Testis (tissue), 3 donors: ENCODE data around the gene OR10X1. TPM values are rescaled to one million over a fixed set of nuclear protein-coding genes. Genes with fewer than 3 reads are reported as not detected.

Source experiments
- DNase-seq: peaks from one replicate; pipeline ENCODE4 v3.0.0-alpha.2; 2019
- H3K27ac ChIP-seq, 2 donors: fragments of 200-600 bp; sonication (generic); one replicate each; pipeline ENCODE4 v1.5.1; 2019
- H3K27me3 ChIP-seq: fragments of 200-600 bp; sonication (generic); one replicate; pipeline ENCODE4 v1.5.1; 2019
- H3K36me3 ChIP-seq: fragments of 200-600 bp; sonication (generic); one replicate; pipeline ENCODE4 v1.5.1; 2017; ENCODE audit warnings: low read depth; ENCODE audit errors: missing control alignments
- H3K4me1 ChIP-seq: fragments of 200-600 bp; sonication (generic); one replicate; pipeline ENCODE4 v1.5.1; 2019
- H3K4me3 ChIP-seq, 2 donors: fragments of 200-600 bp; sonication (generic); one replicate each; pipeline ENCODE4 v1.5.1; 2017 to 2019
- H3K9me3 ChIP-seq: fragments of 200-600 bp; sonication (generic); one replicate; pipeline ENCODE4 v1.5.1; 2017
- CTCF ChIP-seq, 3 experiments: fragments of 450-650 bp in 2 of 3; fragments of 200-600 bp in 1 of 3; sonication (generic) in 1 of 3; IDR thresholded peaks; one replicate each; pipeline ENCODE4 v1.5.1; 2016 to 2019; ENCODE audit warnings: antibody characterized with exemption in 3 of 3, mild to moderate bottlenecking in 2 of 3, moderate library complexity in 1 of 3
- POLR2A ChIP-seq: fragments of 450-650 bp; IDR thresholded peaks from one replicate; pipeline ENCODE4 v1.6.1; 2017; ENCODE audit warnings: antibody characterized with exemption, mild to moderate bottlenecking, moderate library complexity
- WGBS, 2 donors: methylation state at CpG; one replicate each; pipeline ENCODE4 v1.1.5; 2018; 5-methylcytosine and 5-hydroxymethylcytosine counted together
- intact Hi-C: fragments of 100-400 bp; cut with DNase I; formaldehyde crosslinking; loops from one replicate; pipeline ENCODE4 v1.15.1; 2023; ENCODE audit warnings: low total_unique reads
- polyA plus RNA-seq: library from polyadenylated mRNA; stranded (reverse); fragments of 350-450 nt; fragmentation: Illumina TruSeq; extraction: RNeasy Lipid Tissue Mini Kit (QIAGEN cat#74804); gene quantifications from one replicate; pipeline ENCODE4 v1.2.3, GENCODE V29; 2014; ENCODE audit warnings: low read depth, low replicate concordance; ENCODE audit not compliant: insufficient read depth
- total RNA-seq, 2 donors: library from RNA; depleted of rRNA; stranded (reverse); fragments of >200 nt; gene quantifications; one replicate each; pipeline ENCODE4 v1.2.3, GENCODE V29; 2016

OR10X1 gene
- total and polyA plus RNA-seq, 3 donors from 2014 or later: not detected

GRCh38 chr1:158600735-158601134 lies 21.0 kb upstream of the OR10X1 start:
- Histone ChIP-seq H3K36me3 (no peaks in the 10 kb centered on the region), H3K4me3 (no peak overlapping the region), H3K9me3 (no peaks in the 10 kb centered on the region), H3K4me1 (no peaks in the 10 kb centered on the region), H3K27ac (no peak overlapping the region), H3K27me3 (no peaks in the 10 kb centered on the region)
- intact Hi-C loops: no loop called here
- TF ChIP-seq POLR2A (no peak), CTCF (IDR thresholded peaks at IDR 0.05) (no peak)
- 96 to 98% methylated on average over 2 of the region's 2 CpGs for WGBS, 2 donors
- DNase-seq: no peak

GRCh38 chr1:158586942-158587341 lies 7.2 kb upstream of the OR10X1 start:
- Histone ChIP-seq H3K4me1 (no peaks in the 10 kb centered on the region), H3K4me3 (no peak overlapping the region), H3K27me3 (no peaks in the 10 kb centered on the region), H3K9me3 (no peaks in the 10 kb centered on the region), H3K27ac (no peak overlapping the region), H3K36me3 (no peaks in the 10 kb centered on the region)
- WGBS, 2 donors: 96 to 100% methylated on average over 1 of the region's 1 CpG
- intact Hi-C loops: no loop called here
- DNase-seq: no peak
- TF ChIP-seq POLR2A: no peak
- TF ChIP-seq CTCF (IDR thresholded peaks at IDR 0.05): no peak

GRCh38 chr1:158583962-158584361 lies 4.3 kb upstream of the OR10X1 start:
- 90 to 92% methylated on average over 4 of the region's 4 CpGs for WGBS, 2 donors
- no peaks in the 10 kb centered on the region for H3K36me3 ChIP-seq
- no peaks in the 10 kb centered on the region for H3K9me3 ChIP-seq
- H3K4me3 ChIP-seq: no peak overlapping the region
- TF ChIP-seq CTCF (IDR thresholded peaks at IDR 0.05) (no peak), POLR2A (no peak)
- H3K4me1 ChIP-seq: no peaks in the 10 kb centered on the region
- H3K27me3 ChIP-seq: no peaks in the 10 kb centered on the region
- intact Hi-C loops: no loop called here
- DNase-seq: no peak
- no peak overlapping the region for H3K27ac ChIP-seq

DNA sequence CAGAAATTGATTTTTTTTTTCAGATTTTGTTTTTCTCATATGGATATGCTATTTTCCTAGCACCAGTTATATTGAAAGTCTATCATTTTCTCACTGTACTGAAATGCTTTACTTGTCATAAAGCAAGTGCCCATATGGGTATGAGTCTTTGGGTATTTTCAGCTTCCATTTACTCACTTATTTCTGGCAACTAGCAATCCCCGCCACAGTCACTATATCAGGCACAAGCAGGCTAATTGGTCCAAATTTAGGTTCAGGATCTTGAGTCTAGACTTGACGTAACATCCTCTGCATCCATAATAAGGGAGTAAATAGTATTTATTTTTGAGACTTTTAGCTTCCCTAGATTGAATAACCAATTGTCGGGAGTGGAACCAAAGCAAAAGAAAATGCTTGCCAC lies 2.1 kb downstream of the OR10X1 start:
- Histone ChIP-seq H3K27ac (no peak overlapping the region), H3K27me3 (no peaks in the 10 kb centered on the region), H3K36me3 (no peaks in the 10 kb centered on the region), H3K9me3 (no peaks in the 10 kb centered on the region), H3K4me3 (no peak overlapping the region), H3K4me1 (no peaks in the 10 kb centered on the region)
- intact Hi-C loops: no loop called here
- WGBS, 2 donors: 90 to 92% methylated on average over 3 of the region's 3 CpGs
- DNase-seq: no peak
- no peak for TF ChIP-seq CTCF (IDR thresholded peaks at IDR 0.05)
- no peak for TF ChIP-seq POLR2A

DNA sequence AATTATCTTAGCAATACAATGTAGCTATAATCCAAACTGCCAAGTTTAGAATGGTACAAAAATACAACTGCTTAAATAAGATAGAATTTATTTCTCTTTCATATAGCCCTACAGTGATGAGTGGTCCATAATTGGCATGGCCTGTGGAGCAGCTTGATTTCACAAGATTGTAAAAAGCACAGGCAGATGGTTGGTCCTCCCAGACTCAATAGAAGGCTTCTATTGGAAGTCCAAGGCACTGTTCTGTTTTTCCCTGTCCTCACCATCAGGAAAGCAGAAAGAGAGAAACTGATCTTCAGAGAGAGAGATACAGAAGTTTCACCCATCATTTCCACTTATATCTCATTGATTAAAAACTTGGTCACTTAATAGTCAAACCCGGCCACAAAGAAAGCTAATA lies 7.5 kb downstream of the OR10X1 start:
- 86 to 91% methylated on average over 1 of the region's 1 CpG for WGBS, 2 donors
- no peak overlapping the region for H3K27ac ChIP-seq
- H3K27me3 ChIP-seq: no peaks in the 10 kb centered on the region
- no peaks in the 10 kb centered on the region for H3K36me3 ChIP-seq
- intact Hi-C loops: no loop called here
- no peak overlapping the region for H3K4me3 ChIP-seq
- no peaks in the 10 kb centered on the region for H3K4me1 ChIP-seq
- DNase-seq: no peak
- no peaks in the 10 kb centered on the region for H3K9me3 ChIP-seq
- TF ChIP-seq POLR2A: no peak
- no peak for TF ChIP-seq CTCF (IDR thresholded peaks at IDR 0.05)
